Measurements from ENCODE around the gene TMEM167A. TPM values are rescaled to one million over a fixed set of nuclear protein-coding genes. Genes with fewer than 3 reads are reported as not detected.

TMEM167A gene
- total and polyA plus RNA-seq, 8 donors, result 5.5 to 75.8 (median 25.3) TPM

GRCh38 chr5:83006683-83007283 lies 70.4 kb downstream of the TMEM167A start:
- Histone ChIP-seq H3K4me3 (no peak overlapping the region), H3K36me3 (no peaks in the 10 kb centered on the region), H3K27ac (no peak overlapping the region), H3K27me3 (no peaks in the 10 kb centered on the region), H3K4me1 (no peaks in the 10 kb centered on the region), H3K9me3 (no peaks in the 10 kb centered on the region)
- intact Hi-C loops (cut with DNase I; ENCODE audit: low total_unique reads), result no loop called here
- 87 to 96% (median 93%) methylated on average over 5 of the region's 5 CpGs for WGBS, 5 donors
- DNase-seq, result no peak
- no peak for TF ChIP-seq POLR2A (IDR thresholded peaks at IDR 0.05)
- TF ChIP-seq, protein P1, sequence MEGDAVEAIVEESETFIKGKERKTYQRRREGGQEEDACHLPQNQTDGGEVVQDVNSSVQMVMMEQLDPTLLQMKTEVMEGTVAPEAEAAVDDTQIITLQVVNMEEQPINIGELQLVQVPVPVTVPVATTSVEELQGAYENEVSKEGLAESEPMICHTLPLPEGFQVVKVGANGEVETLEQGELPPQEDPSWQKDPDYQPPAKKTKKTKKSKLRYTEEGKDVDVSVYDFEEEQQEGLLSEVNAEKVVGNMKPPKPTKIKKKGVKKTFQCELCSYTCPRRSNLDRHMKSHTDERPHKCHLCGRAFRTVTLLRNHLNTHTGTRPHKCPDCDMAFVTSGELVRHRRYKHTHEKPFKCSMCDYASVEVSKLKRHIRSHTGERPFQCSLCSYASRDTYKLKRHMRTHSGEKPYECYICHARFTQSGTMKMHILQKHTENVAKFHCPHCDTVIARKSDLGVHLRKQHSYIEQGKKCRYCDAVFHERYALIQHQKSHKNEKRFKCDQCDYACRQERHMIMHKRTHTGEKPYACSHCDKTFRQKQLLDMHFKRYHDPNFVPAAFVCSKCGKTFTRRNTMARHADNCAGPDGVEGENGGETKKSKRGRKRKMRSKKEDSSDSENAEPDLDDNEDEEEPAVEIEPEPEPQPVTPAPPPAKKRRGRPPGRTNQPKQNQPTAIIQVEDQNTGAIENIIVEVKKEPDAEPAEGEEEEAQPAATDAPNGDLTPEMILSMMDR (IDR thresholded peaks at IDR 0.05), result no peak
- no peak for TF ChIP-seq POLR2AphosphoS5 (IDR thresholded peaks at IDR 0.05)
- TF ChIP-seq EP300 (IDR thresholded peaks at IDR 0.05), result no peak

DNA sequence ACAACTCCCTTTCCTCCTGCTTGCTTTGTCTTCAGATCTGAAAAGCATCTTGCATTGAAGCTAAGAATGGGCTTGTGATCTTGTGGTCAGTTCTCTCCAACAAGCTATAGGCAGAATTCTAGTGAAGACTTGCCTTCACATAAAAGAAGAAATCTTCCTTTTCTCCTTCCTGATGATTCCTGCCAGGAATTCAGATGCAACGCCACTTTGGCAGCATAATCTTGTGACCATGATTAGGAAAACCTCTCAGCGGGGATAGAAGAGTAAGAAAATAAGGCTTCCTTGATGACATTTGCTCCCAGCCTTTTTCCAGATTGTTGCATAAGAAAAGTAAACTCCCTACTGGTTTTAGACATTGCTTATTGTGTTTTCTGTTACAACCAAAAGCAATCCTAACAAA lies 73.4 kb downstream of the TMEM167A start:
- Histone ChIP-seq H3K9me3 (no peaks in the 10 kb centered on the region), H3K27me3 (no peaks in the 10 kb centered on the region), H3K4me1 (no peaks in the 10 kb centered on the region), H3K4me3 (no peak overlapping the region), H3K27ac (no peak overlapping the region), H3K36me3 (no peaks in the 10 kb centered on the region)
- 78 to 91% (median 81%) methylated on average over 2 of the region's 2 CpGs for WGBS, 5 donors
- TF ChIP-seq POLR2AphosphoS5 (IDR thresholded peaks at IDR 0.05) (no peak), POLR2A (IDR thresholded peaks at IDR 0.05) (no peak), EP300 (IDR thresholded peaks at IDR 0.05) (no peak)
- TF ChIP-seq, protein P1 (IDR thresholded peaks at IDR 0.05), result no peak
- no peak for DNase-seq
- intact Hi-C loops (cut with DNase I; ENCODE audit: low total_unique reads), result no loop called here

Small RNA genes lying within 50 kb of the gene (small RNA-seq; reads per million reads assigned to genes)
- gene SCARNA18, result 0.30 to 2.5 (median 1.4) reads per million in 4 donors

Other genes starting within 250 kb of the TMEM167A start
- gene XRCC4, start 153 bp upstream of the TMEM167A start, total RNA-seq, result 10 to 100 TPM in 2 of 5 donors, 1 to 10 TPM in 1, under 1 TPM in 1, not detected in 1; 0.45 to 14.2 (median 10.9) TPM
- gene XRCC4, start 153 bp upstream of the TMEM167A start, polyA plus RNA-seq, result 1 to 10 TPM; 3.9 to 8.4 (median 6.2) TPM

All from stomach (tissue), 9 donors.